Measurements from ENCODE around the gene OSM.
"Not testable (repeated sequence)": the region's sequence is repeated elsewhere in the genome, so short reads cannot be mapped to it uniquely, and the experiment has no call there.

Gene OSM

GRCh38 chr22:30225220-30225927 lies 41.3 kb downstream of the OSM start:
- no peak for DNase-seq

GRCh38 chr22:30224161-30224857 lies 42.3 kb downstream of the OSM start:
- peak in 1 of 2 donors; percentile 29 for DNase-seq

- no peak for DNase-seq
These were observed 43.3 kb downstream of the OSM start for GRCh38 chr22:30223303-30223702.

GRCh38 chr22:30222321-30222720 lies 44.3 kb downstream of the OSM start:
- DNase-seq = no peak

GRCh38 chr22:30221121-30221992 lies 45.3 kb downstream of the OSM start:
- peak in 1 of 2 donors; percentile 20 for DNase-seq

- no peak for DNase-seq
These were observed 46.2 kb downstream of the OSM start for GRCh38 chr22:30220338-30221012.

GRCh38 chr22:30219668-30220278 lies 46.9 kb downstream of the OSM start:
- no peak for DNase-seq

- no peak for DNase-seq
These were observed 47.5 kb downstream of the OSM start for GRCh38 chr22:30219049-30219654.

GRCh38 chr22:30217698-30218560 lies 48.7 kb downstream of the OSM start:
- no peak for DNase-seq

- DNase-seq = no peak
These were observed 49.9 kb downstream of the OSM start for GRCh38 chr22:30216710-30217109.

GRCh38 chr22:30216272-30216671 lies 50.4 kb downstream of the OSM start:
- not testable (repeated sequence) for DNase-seq

GRCh38 chr22:30214703-30215407 lies 51.8 kb downstream of the OSM start:
- DNase-seq = no peak

- DNase-seq = peak; percentile 88 to 90
These were observed 53.6 kb downstream of the OSM start for GRCh38 chr22:30212996-30213441.
